Skin epidermis (tissue), 12 donors: ENCODE data around the gene KMT2C.

Experiments used
- H3K27ac ChIP-seq, 21 experiments: fragments of 200-600 bp; sonication (generic) in 11 of 21; one replicate each; pipeline ENCODE4 v1.5.0; 2020; ENCODE audit warnings: mild to moderate bottlenecking in 3 of 21, inconsistent platforms in 2 of 21, moderate library complexity in 2 of 21
- H3K4me3 ChIP-seq, 7 experiments: fragments of 200-600 bp; sonication (generic) in 2 of 7; one replicate each; pipeline ENCODE4 v1.5.0; 2020; ENCODE audit warnings: inconsistent platforms in 2 of 7, mild to moderate bottlenecking in 2 of 7, moderate library complexity in 1 of 7

KMT2C gene

GRCh38 chr7:152089183-152089582 lies 346.6 kb downstream of the KMT2C start:
- no peak overlapping the region for H3K4me3 ChIP-seq
- H3K27ac ChIP-seq = no peak overlapping the region

- H3K4me3 ChIP-seq = no peak overlapping the region
Measured at GRCh38 chr7:152086513-152086912, 349.3 kb downstream of the KMT2C start.

GRCh38 chr7:152085131-152085530 lies 350.7 kb downstream of the KMT2C start:
- H3K27ac ChIP-seq = no peak overlapping the region
- H3K4me3 ChIP-seq = no peak overlapping the region

More at GRCh38 chr7:152086513-152086912, 349.3 kb downstream of the KMT2C start:
- no peak overlapping the region for H3K27ac ChIP-seq
